Nephron progenitor cell (in vitro differentiated cells): ENCODE measurements around the gene RHBDD2.
A peak's percentile ranks its signal among the peaks of the same experiment; 100 is the strongest.
"Not testable (repeated sequence)": the region's sequence is repeated elsewhere in the genome, so short reads cannot be mapped to it uniquely, and the experiment has no call there.

Source experiments
- DNase-seq: peaks from one replicate; pipeline ENCODE4 v3.0.0; 2021
- H3K27ac Mint-ChIP-seq: 2 replicates; pipeline ENCODE4 v1.8.0; 2021; ENCODE audit warnings: mild to moderate bottlenecking, moderate library complexity, mixed read lengths
- H3K27me3 Mint-ChIP-seq: 2 replicates; pipeline ENCODE4 v1.8.0; 2021; ENCODE audit warnings: mild to moderate bottlenecking, low read depth, mixed read lengths; ENCODE audit not compliant: poor library complexity
- H3K36me3 Mint-ChIP-seq: 2 replicates; pipeline ENCODE4 v1.8.0; 2021; ENCODE audit warnings: low read depth, mixed read lengths
- H3K4me1 Mint-ChIP-seq: 2 replicates; pipeline ENCODE4 v1.8.0; 2021; ENCODE audit warnings: mixed read lengths
- H3K4me3 Mint-ChIP-seq: 2 replicates; pipeline ENCODE4 v1.8.0; 2021; ENCODE audit warnings: mild to moderate bottlenecking, moderate library complexity, mixed read lengths
- H3K9me3 Mint-ChIP-seq: 2 replicates; pipeline ENCODE4 v1.8.0; 2021; ENCODE audit warnings: mild to moderate bottlenecking, moderate library complexity, mixed read lengths
- TF ChIP-seq, protein P1 (sequence below): fragments of 200-600 bp; sonication (generic); IDR thresholded peaks from 2 replicates; pipeline ENCODE4 v1.5.0; 2021; ENCODE audit warnings: antibody characterized with exemption

Gene RHBDD2

DNA sequence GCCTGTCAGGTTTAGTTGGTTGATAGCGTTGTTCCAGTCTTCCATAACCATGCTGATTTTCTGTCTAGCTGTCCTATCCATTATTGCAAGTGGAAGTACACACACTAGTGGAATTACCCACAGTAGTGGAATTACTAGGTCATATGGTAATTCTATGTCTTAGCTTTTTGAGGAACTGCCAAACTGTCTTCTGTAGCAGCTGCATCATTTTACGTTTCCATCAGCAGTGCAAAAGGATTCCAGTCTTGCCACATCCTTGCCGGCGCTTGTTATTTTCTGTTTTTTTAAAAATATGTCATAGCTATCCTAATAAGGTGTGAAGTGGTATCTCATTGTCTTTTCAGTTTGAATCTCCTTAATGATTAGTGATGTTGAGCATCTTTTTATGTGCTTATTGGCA is 17.2 kb upstream of the RHBDD2 start:
- peaks cover 13% of the 10 kb centered on the region for H3K27me3 Mint-ChIP-seq
- no peak overlapping the region for H3K4me3 Mint-ChIP-seq
- H3K36me3 Mint-ChIP-seq = no peaks in the 10 kb centered on the region
- H3K9me3 Mint-ChIP-seq = peaks cover 4% of the 10 kb centered on the region
- H3K4me1 Mint-ChIP-seq = peaks cover 6% of the 10 kb centered on the region
- H3K27ac Mint-ChIP-seq = no peak overlapping the region
- TF ChIP-seq, protein P1, sequence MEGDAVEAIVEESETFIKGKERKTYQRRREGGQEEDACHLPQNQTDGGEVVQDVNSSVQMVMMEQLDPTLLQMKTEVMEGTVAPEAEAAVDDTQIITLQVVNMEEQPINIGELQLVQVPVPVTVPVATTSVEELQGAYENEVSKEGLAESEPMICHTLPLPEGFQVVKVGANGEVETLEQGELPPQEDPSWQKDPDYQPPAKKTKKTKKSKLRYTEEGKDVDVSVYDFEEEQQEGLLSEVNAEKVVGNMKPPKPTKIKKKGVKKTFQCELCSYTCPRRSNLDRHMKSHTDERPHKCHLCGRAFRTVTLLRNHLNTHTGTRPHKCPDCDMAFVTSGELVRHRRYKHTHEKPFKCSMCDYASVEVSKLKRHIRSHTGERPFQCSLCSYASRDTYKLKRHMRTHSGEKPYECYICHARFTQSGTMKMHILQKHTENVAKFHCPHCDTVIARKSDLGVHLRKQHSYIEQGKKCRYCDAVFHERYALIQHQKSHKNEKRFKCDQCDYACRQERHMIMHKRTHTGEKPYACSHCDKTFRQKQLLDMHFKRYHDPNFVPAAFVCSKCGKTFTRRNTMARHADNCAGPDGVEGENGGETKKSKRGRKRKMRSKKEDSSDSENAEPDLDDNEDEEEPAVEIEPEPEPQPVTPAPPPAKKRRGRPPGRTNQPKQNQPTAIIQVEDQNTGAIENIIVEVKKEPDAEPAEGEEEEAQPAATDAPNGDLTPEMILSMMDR = no peak
- no peak for DNase-seq

DNA sequence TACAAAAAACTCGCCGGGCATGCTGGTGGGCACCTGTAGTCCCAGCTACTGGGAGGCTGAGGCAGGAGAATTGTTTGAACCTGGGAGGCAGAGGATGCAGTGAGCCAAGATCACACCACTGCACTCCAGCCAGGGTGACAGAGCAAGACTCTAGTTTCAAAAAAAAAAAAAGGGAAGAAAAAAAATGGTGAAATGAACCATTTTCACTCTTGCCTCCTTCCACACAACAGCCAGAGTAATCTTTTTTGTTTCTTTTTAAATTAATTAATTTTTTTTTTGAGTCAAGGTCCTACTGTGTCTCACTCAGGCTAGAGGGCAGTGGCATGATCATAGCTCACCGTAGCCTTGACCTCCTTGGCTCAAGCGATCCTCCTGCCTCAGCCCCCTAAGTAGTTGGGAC is 14.6 kb upstream of the RHBDD2 start:
- peaks cover 22% of the 10 kb centered on the region for H3K27me3 Mint-ChIP-seq
- not testable (repeated sequence) for H3K9me3 Mint-ChIP-seq, H3K4me3 Mint-ChIP-seq, H3K36me3 Mint-ChIP-seq, DNase-seq, H3K27ac Mint-ChIP-seq
- peaks cover 11% of the 10 kb centered on the region for H3K4me1 Mint-ChIP-seq

DNA sequence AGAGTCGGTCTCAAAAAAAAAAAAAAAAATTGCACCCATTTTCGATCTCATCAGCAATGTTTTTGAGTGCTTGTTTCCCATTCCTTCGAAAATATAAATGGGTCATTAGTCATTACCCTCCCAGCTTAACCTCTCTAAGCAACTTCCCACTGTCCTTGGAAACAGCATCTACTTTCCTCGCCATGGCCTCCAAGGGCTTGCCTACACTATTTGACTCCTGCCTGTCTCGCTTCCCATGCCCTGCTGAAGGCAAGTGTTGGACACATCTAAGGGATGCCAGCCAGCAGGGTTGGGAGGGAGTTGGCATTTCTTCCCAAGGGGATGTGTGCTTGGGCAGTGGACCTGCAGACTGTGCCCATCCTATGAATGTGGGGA is 12.7 kb upstream of the RHBDD2 start:
- TF ChIP-seq, protein P1 = no peak
- no peak for DNase-seq

DNA sequence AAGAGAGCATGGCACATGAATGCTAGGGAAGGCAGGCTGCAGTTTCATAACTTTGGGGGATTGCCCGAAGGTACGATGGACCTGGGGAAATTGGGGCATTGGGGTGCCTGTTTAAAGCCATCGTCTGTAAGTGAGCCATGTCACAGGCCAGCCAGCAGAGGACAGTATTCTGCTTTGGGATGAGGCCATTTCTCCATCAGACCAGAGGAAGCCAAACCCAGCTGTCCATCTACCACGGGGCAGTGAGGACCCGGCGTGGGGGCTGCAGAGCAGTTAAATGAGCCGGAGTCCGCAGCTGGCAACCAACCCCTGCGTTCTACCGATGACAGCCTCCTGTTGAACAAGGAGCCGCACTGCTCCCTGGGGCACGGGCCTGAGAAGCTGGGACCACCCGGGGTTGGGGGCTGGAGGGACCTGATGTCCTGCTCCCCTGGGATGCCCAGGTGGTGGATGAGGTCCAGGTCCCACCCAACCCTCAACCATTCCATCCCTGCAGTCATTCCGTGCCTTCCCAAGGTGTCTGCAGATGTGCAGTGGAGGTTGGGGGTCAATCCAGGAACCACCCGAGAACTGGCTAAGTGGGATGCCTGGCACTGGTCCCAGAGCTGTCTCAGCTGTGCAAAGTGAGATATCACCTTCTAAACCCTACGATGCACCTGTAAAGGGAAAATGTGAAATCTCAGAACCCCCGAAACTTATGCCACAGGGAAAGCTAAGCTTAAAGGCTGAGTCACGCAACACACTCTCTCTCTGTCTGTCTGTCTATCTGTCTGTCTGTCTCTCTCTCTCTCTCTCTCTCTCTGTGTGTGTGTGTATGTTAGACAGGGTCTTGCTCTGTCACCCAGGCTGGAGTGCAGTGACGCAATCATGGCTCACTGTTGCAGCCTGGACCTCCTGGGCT is 12.1 kb upstream of the RHBDD2 start:
- H3K27ac Mint-ChIP-seq = no peak overlapping the region
- DNase-seq = peak; percentile 65

More for the DNA sequence above, 12.7 kb upstream of the RHBDD2 start:
- Mint-ChIP-seq H3K36me3 (no peaks in the 10 kb centered on the region), H3K27me3 (peaks cover 27% of the 10 kb centered on the region), H3K4me1 (peaks cover 11% of the 10 kb centered on the region), H3K4me3 (no peak overlapping the region), H3K9me3 (peaks cover 4% of the 10 kb centered on the region), H3K27ac (no peak overlapping the region)

DNA sequence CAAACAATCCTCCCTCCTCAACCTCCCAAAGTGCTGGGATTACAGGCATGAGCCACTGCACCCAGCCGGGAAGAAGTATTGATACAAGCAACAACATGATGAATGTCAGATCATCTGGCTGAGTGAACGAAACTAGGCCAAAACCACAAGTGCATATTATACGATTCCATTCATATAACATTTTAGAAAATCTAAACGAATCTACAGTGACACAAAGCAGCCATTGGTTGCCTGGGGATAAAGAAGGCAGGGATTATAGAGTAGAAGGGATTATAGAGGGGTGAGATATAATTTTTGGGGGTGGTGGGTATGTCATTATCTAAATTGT is 11.5 kb upstream of the RHBDD2 start:
- Mint-ChIP-seq H3K36me3 (no peaks in the 10 kb centered on the region), H3K9me3 (peaks cover 4% of the 10 kb centered on the region), H3K4me1 (peaks cover 16% of the 10 kb centered on the region), H3K27me3 (peaks cover 27% of the 10 kb centered on the region), H3K4me3 (no peak overlapping the region), H3K27ac (no peak overlapping the region)
- TF ChIP-seq, protein P1 = no peak
- DNase-seq = no peak

More for the DNA sequence above, 12.1 kb upstream of the RHBDD2 start:
- peaks cover 27% of the 10 kb centered on the region for H3K27me3 Mint-ChIP-seq
- H3K36me3 Mint-ChIP-seq = no peaks in the 10 kb centered on the region
- peaks cover 11% of the 10 kb centered on the region for H3K4me1 Mint-ChIP-seq
- TF ChIP-seq, protein P1 = peak; percentile 87
- peaks cover 4% of the 10 kb centered on the region for H3K9me3 Mint-ChIP-seq
- no peak overlapping the region for H3K4me3 Mint-ChIP-seq

DNA sequence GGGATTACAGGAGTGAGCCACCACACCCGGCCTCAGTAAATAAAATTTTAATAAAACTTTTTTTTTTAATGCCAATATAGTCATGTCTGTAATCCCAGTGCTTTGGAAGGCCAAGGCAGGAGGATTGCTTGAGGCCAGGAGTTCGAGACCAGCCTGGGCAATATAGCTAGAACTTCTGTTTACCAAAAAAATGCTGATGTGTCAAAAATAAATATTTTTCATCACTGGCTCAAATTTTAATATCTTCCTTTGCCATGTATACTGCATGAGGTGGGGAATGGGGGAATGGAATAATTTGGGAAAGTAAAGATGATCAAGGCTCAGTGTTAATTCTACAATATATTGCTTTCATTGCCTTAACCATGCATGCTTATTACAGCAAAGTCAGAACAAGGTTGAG is 10.7 kb upstream of the RHBDD2 start:
- peaks cover 4% of the 10 kb centered on the region for H3K9me3 Mint-ChIP-seq
- H3K27me3 Mint-ChIP-seq = peaks cover 27% of the 10 kb centered on the region
- H3K27ac Mint-ChIP-seq = no peak overlapping the region
- DNase-seq = no peak
- H3K36me3 Mint-ChIP-seq = no peaks in the 10 kb centered on the region
- no peak overlapping the region for H3K4me3 Mint-ChIP-seq
- H3K4me1 Mint-ChIP-seq = peaks cover 18% of the 10 kb centered on the region
- TF ChIP-seq, protein P1 = no peak
